ENCODE results near the gene DPT.
"Not testable (repeated sequence)": the region's sequence is repeated elsewhere in the genome, so short reads cannot be mapped to it uniquely, and the experiment has no call there.

DPT gene

GRCh38 chr1:168728473-168729404, at the start of gene DPT:
Gene DPT (minus strand): TSS chr1:168729206. CDS start chr1:168729174, 32 bp downstream.
- DNase-seq: no peak

- no peak for DNase-seq
Measured at GRCh38 chr1:168775366-168775765, 46.4 kb upstream of the DPT start.

- no peak for DNase-seq
Measured at GRCh38 chr1:168774241-168774640, 45.2 kb upstream of the DPT start.

- no peak for DNase-seq
Measured at GRCh38 chr1:168772428-168773060, 43.5 kb upstream of the DPT start.

GRCh38 chr1:168771104-168771630, 42.2 kb upstream of the DPT start:
- no peak for DNase-seq

GRCh38 chr1:168769893-168770292, 40.9 kb upstream of the DPT start:
- not testable (repeated sequence) for DNase-seq

GRCh38 chr1:168767894-168768584, 39.0 kb upstream of the DPT start:
- no peak for DNase-seq

- DNase-seq: no peak
Measured at GRCh38 chr1:168766568-168766967, 37.6 kb upstream of the DPT start.

GRCh38 chr1:168763031-168763430, 34.0 kb upstream of the DPT start:
- no peak for DNase-seq

GRCh38 chr1:168762473-168762872, 33.5 kb upstream of the DPT start:
- no peak for DNase-seq

- no peak for DNase-seq
Measured at GRCh38 chr1:168760781-168761180, 31.8 kb upstream of the DPT start.

- no peak for DNase-seq
Measured at GRCh38 chr1:168760241-168760640, 31.2 kb upstream of the DPT start.

GRCh38 chr1:168759077-168759476, 30.1 kb upstream of the DPT start:
- DNase-seq: no peak

- no peak for DNase-seq
Measured at GRCh38 chr1:168758503-168758902, 29.5 kb upstream of the DPT start.

- DNase-seq: no peak
Measured at GRCh38 chr1:168755800-168756418, 26.9 kb upstream of the DPT start.

- no peak for DNase-seq
Measured at GRCh38 chr1:168752171-168752832, 23.3 kb upstream of the DPT start.

GRCh38 chr1:168751195-168751650, 22.2 kb upstream of the DPT start:
- no peak for DNase-seq

GRCh38 chr1:168742994-168743650, 14.1 kb upstream of the DPT start:
- DNase-seq: no peak

- no peak for DNase-seq
Measured at GRCh38 chr1:168742386-168742785, 13.4 kb upstream of the DPT start.

- no peak for DNase-seq
Measured at GRCh38 chr1:168739908-168740307, 10.9 kb upstream of the DPT start.

GRCh38 chr1:168736520-168736919, 7.5 kb upstream of the DPT start:
- DNase-seq: no peak

GRCh38 chr1:168735974-168736373, 7.0 kb upstream of the DPT start:
- DNase-seq: no peak

Data from NCI-H1694 treated with DMSO at 0.1 percent for 48 hours (cell line).